ENCODE results near the gene FKRP. TPM values are rescaled to one million over a fixed set of nuclear protein-coding genes. Genes with fewer than 3 reads are reported as not detected.

The FKRP gene
- total RNA-seq, 1 donor = 12.4 TPM

DNA sequence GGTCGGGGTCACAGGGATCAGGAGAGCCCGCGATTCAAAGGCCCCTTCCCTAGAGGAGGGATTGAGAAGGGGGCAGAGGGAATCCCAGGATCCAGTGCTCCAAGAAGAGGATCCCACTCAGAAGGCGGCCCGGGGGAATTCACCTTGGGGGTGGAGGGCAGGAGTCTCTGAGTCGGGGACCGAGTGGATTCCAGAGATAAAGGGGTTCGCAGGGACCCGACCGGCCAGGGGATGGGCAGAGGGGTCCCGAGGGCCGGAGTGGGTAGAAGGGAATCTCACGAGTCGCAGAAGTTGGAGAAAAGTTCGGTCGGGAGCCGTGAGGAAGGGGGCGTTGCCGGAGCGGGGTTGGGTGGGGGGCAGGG is 29.2 kb upstream of the FKRP start:
- H3K9me3 ChIP-seq (ENCODE audit: low read depth, low read length) = no peaks in the 10 kb centered on the region
- H3K27me3 ChIP-seq (ENCODE audit: insufficient read depth, low read length) = no peaks in the 10 kb centered on the region
- peaks cover 71% of the 10 kb centered on the region for H3K4me1 ChIP-seq (ENCODE audit: insufficient read depth, low read length)
- peak overlapping the region; percentile 88 for H3K4me3 ChIP-seq (ENCODE audit: low read length)

DNA sequence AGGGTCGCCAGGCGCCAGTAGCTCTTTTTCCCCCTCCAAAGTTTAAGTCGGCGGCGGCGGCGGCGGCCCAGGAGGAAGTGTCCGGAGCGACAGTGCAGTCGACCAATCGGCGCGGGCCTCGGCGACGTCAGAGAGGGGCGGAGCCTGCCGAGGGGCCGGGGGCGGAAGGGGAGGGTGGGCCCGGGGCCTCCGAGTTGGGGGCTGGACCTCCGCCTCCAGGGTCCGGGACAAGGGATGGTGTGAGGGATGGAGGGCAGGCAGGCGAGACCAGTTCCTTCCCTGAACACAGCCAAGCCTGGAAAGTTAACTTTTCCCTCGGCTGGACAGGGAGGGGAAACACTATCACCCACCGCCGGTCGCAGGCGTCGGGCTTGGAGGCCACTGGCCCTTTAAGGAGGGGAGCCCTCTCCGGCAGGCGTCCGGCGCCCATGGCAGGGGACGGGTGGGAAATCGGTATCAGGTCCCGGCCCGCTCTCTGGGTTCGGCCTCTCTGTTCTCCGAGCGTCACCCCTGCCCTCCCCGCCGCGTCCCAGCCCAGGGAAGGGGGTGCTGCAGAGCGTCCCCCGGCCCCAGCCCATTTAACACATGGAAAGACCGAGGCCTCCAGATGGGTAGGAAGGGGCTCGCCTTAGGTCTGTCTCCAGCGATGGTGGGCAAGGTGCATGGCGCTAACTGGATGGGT is 28.7 kb upstream of the FKRP start, which contains the start of gene PRKD2:
Gene PRKD2, minus strand, starts transcription at position 81 of the 682 bp plus-strand sequence. CDS start 744 bp downstream, outside the sequence.
- Histone ChIP-seq H3K9me3 (ENCODE audit: low read depth, low read length) (no peaks in the 10 kb centered on the region), H3K4me1 (ENCODE audit: insufficient read depth, low read length) (peaks cover 76% of the 10 kb centered on the region), H3K27me3 (ENCODE audit: insufficient read depth, low read length) (no peaks in the 10 kb centered on the region), H3K4me3 (ENCODE audit: low read length) (peak within 1 kb of the TSS; percentile 88)

DNA sequence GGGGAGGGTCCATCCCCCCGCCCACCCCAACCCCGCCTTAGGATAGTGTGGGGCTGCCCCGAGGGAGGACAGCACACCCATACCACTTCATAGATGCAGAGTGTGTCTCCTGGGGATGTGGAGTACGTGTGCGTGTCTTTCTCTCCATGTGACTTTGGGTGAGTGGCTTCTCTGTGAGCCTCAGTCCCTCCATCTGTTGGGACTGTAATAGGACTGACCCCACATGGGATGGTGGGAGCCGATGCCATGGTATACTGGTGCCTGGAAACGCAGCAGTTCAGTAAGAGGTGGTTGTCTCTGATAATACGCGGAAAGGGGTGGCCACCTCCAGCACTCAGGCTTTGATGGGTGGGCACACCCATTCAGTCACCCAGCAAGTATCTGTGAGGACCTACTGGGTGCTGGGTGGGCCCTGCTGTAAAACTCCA is 28.1 kb upstream of the FKRP start:
- Histone ChIP-seq H3K9me3 (ENCODE audit: low read depth, low read length) (no peaks in the 10 kb centered on the region), H3K4me1 (ENCODE audit: insufficient read depth, low read length) (peaks cover 76% of the 10 kb centered on the region), H3K27me3 (ENCODE audit: insufficient read depth, low read length) (no peaks in the 10 kb centered on the region), H3K4me3 (ENCODE audit: low read length) (peak overlapping the region; percentile 88)

DNA sequence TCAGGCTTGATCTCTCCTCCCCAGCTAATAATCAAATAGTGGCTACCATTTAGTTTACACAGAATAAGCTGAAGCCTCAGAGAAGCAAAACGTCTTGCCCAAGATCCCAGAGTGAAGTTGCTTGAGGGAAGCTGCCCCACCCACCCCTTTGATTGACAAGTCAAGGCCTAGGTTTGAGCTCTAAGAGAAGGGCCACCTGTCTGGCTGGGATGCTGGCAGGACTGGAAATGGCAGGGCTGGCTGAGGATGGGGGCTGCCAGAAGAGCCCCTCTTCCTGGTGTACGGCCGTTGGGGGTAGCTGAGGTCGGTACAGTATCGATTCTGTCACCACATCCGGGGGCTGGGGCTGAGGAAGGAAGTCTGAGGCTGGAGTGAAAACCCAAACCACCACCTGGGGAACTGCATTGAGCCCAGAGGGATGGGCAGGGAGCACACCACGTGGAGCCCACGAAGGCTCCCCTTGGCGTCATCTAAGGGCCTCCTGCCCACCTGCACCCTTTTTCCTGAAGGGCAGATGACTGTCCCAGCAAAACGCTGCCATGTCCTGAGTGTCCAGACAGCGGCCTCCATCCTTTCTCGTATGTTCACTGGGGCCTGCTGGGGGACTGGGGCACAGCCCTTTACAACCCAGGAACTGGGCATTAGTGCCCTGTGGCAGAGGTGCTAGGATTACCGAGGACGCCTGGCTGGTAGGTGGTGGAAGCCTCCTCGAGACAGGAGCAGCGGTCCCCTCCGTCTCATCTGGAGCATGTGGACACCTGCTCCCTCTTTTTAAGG is 27.5 kb upstream of the FKRP start:
- H3K9me3 ChIP-seq (ENCODE audit: low read depth, low read length) = no peaks in the 10 kb centered on the region
- no peaks in the 10 kb centered on the region for H3K27me3 ChIP-seq (ENCODE audit: insufficient read depth, low read length)
- H3K4me3 ChIP-seq (ENCODE audit: low read length) = peak overlapping the region; percentile 88
- H3K4me1 ChIP-seq (ENCODE audit: insufficient read depth, low read length) = peaks cover 76% of the 10 kb centered on the region

DNA sequence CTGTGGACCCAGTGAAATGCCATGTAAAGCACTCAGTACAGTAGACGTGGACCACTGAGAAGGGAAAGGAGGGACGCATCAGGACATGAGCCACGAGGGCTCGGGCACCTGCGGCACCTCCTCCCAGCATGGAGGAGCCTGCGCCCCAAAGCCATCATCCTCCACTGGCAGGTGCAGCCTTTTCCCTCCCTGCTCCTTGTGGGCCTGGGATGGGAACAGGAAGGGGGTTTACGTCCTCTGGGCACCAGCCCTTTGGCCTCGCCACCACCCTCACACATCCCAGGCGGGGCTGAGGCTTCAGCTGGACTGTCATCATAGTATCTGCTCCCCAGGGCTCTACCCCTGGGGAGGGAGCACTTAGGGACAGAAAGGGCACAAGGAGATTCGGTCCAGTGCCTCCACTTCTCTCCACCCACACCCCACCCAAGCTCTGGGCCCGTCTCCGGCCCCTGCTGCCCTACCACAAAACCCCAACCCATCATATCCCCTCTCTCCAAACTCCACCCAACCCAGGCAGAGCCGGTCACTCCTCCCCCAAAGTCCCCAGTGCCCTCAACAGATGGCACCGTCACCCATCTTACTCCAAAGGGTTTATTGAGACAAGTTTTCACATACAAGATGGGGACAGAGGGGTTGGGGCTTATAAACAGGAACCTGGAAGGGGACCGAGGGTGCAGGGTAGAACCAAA is 26.8 kb upstream of the FKRP start:
- no peak overlapping the region for H3K4me3 ChIP-seq (ENCODE audit: low read length)
- peaks cover 79% of the 10 kb centered on the region for H3K4me1 ChIP-seq (ENCODE audit: insufficient read depth, low read length)

DNA sequence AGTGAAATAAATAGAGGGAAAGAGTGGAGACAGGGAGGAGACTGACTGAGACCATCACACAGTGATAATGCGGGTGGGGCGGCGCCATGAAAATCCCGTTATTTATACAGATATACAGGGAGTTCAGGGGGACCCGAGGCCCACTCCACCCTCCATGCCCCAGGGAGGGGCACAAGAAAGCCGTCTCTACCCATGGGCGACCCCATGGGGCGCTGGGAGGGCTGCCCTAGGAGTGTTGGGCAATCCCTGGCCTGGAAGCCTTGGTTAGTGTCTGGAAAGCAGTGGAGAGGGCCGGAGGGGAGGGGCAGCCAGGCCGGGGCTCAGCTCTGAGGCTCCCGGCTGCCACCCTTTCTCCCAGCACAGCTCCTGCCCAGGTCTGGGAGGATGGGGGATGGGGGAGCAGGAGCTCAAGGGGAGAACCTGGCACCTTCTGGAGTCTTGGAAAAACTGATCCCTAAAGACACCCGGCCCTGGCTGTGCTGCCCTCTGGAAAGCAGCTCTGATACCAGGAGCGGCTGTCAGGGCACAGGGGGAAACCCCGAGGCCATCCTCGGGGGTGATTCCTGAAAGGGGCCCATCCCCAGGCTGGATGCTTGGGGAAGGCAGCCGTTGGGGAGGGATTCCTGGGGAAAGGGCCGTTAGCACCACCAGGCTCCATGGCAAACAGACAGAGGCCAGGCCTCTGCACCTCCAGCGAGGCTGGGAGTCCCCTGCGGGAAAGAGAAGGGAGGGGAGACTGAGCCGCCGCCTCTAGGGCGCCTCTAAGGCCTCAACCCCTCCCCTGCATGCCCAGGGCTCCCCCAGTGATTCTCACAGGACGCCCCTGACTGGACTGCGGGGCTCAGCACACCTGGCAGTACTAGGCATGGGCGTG is 26.0 kb upstream of the FKRP start:
- no peaks in the 10 kb centered on the region for H3K9me3 ChIP-seq (ENCODE audit: low read depth, low read length)
- no peaks in the 10 kb centered on the region for H3K27me3 ChIP-seq (ENCODE audit: insufficient read depth, low read length)
- H3K4me3 ChIP-seq (ENCODE audit: low read length) = no peak overlapping the region
- peaks cover 74% of the 10 kb centered on the region for H3K4me1 ChIP-seq (ENCODE audit: insufficient read depth, low read length)

More for the DNA sequence above, 26.8 kb upstream of the FKRP start:
- Histone ChIP-seq H3K27me3 (ENCODE audit: insufficient read depth, low read length) (no peaks in the 10 kb centered on the region), H3K9me3 (ENCODE audit: low read depth, low read length) (no peaks in the 10 kb centered on the region)

DNA sequence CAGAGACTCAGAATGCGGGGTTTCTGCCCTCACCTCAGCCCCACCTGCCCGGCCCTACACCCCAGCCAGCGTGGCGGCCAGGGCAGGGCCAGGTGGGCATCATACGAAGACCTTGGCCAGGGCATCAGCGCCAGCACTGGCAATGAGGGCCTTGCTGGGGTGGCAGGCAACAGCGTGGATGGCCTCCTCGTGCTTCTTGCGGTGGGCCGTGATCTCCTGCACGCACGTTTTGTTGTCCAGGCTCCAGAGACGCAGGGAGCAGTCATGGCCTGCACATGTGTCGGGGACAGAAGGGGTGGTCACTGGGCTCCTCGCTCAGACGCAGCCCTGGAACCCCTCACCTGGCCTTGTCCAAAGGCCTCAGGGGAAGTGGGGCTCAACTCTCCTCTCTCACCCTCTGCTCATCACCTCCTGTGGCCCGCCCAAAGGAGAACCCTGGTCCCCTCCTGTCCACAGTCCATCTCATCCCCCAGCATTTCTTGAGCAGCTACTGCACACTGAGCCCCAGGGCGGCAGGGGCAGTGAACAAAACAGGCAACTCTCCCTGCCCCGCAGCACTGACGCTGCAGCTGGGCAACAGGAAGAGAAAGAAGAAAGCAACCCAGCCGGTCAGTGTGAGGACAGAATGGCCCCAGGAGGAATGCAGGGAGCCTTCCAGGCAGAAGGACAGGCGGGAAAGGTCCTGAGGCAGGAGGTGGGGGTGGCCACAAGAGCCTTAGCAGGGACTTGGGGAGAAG is 25.2 kb upstream of the FKRP start:
- H3K9me3 ChIP-seq (ENCODE audit: low read depth, low read length) = no peaks in the 10 kb centered on the region
- no peak overlapping the region for H3K4me3 ChIP-seq (ENCODE audit: low read length)
- peaks cover 66% of the 10 kb centered on the region for H3K4me1 ChIP-seq (ENCODE audit: insufficient read depth, low read length)
- H3K27me3 ChIP-seq (ENCODE audit: insufficient read depth, low read length) = no peaks in the 10 kb centered on the region

DNA sequence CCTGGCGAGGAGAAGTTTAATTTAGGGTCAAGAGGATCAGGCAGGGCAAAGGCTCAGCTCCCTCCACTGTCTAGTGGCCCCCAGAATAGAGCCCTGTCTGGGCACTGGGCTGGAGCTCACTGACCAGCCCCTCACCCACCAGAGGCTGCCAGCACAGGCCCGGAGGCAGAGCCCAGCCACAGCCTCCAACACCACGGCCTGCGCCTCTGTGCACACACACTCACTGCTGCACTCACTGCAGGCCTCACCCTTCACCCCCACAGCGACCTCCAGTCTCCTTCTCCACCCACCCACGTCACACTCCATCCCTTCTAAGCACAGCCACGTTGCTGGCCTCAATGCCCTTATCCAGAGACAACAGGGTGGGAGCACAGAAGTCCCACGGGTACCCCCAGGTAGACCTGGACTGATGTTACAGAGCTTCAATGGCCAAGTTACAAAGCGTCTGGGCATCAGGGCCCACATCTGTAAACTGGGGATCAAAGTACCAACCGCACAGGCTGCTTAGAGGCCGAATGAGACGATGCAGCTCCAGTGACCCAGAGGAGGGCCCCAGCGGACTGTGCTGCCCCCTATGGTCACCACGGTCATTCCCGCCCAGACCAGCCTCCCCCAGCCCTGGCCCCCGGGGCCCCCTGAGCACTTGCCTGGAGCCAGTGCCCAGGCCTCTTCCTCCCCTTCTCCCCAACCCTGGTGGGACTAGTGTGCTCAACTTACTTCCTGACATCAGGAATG is 24.4 kb upstream of the FKRP start:
- peaks cover 61% of the 10 kb centered on the region for H3K4me1 ChIP-seq (ENCODE audit: insufficient read depth, low read length)

DNA sequence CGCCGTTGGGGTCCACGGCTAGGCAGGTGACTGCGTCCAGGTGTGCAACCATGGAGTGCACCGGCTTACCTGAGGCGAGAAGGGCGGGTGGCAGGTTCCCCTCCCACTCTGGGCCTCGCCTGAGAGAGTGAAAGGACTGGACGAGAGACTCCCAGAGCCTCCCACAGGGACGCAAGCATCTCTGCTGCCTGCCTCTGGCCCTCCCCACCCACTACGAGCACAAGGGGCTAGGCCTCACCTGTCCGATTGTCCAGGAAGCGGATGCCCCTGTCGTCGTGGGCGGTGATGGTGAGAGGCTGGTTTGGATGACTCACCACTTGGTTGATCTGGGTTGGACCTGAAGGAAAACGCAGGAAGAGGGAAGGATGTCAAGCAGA is 23.9 kb upstream of the FKRP start:
- Histone ChIP-seq H3K27me3 (ENCODE audit: insufficient read depth, low read length) (no peaks in the 10 kb centered on the region), H3K4me3 (ENCODE audit: low read length) (no peak overlapping the region), H3K4me1 (ENCODE audit: insufficient read depth, low read length) (peaks cover 61% of the 10 kb centered on the region), H3K9me3 (ENCODE audit: low read depth, low read length) (no peaks in the 10 kb centered on the region)

More for the DNA sequence above, 24.4 kb upstream of the FKRP start:
- Histone ChIP-seq H3K4me3 (ENCODE audit: low read length) (no peak overlapping the region), H3K27me3 (ENCODE audit: insufficient read depth, low read length) (no peaks in the 10 kb centered on the region), H3K9me3 (ENCODE audit: low read depth, low read length) (no peaks in the 10 kb centered on the region)

DNA sequence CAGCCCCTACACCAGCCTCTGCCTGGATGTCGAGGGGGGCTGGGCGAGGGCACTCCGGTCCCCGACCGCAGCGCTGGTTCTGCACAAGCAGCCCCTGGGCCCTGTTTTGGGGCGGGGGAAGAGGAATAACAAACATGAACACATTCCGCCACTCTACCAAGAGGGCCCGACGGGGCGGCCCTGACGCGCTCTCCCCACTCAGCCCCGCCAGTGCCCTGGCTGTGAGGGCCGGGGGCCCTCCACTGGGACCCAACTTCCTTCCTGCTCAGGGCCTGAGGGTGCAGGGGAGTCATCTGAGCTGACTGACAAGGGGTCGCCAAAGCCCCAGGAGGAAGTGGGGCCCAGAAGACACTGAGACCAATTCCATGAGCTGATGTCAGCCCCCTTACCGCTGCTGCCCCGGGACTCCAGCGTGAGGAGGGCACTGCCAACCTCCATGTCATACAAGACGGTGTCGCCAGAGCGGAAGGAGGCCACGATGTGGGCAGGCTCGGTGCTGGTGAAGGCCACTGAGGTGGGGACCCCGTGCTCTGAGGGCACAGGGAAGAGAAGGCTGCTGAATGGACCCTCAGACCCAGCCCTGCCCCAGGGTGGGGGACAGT is 23.3 kb upstream of the FKRP start:
- H3K27me3 ChIP-seq (ENCODE audit: insufficient read depth, low read length) = no peaks in the 10 kb centered on the region
- peaks cover 59% of the 10 kb centered on the region for H3K4me1 ChIP-seq (ENCODE audit: insufficient read depth, low read length)
- H3K4me3 ChIP-seq (ENCODE audit: low read length) = no peak overlapping the region
- no peaks in the 10 kb centered on the region for H3K9me3 ChIP-seq (ENCODE audit: low read depth, low read length)

DNA sequence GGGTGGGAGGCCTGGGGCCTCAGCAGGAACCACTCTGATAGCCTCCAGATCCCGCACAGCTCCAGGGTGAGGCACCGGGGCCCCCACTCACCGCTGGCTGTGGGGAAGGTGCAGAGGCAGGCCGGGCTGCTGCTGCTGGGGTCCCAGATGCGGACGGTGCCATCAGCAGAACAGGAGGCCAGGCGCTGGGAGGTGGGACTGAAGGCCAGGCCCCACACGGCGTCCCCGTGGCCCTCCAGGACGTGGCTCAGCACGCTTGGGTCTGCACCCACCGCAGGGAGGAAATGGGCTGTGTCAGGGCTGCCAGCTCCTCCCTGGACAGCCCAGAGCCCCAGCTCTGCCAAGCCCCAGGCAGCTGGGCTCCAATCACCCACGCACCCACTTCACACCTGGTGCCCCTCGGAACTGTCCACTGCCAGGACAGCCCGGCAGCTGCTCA is 22.8 kb upstream of the FKRP start:
- no peak overlapping the region for H3K4me3 ChIP-seq (ENCODE audit: low read length)

DNA sequence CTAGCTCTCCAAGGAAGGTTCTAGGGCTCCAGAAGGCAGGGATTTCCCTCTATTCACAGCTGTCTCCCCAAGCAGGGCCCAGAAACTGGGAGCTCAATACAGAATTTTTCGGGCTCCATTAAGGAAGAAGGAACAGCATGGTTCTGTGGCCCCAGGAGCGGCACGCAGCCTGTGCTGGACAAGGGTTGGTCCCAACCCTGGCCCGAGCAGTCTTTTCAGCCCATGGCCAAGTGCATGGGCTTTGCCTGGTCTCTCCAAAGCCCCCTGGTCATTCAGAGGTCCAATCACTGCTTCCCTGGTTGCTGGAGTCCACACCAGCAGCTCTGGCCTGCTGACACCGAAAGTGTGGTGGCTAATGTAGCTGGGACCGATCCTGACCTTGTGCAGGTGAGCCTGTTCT is 22.4 kb upstream of the FKRP start:
- Histone ChIP-seq H3K9me3 (ENCODE audit: low read depth, low read length) (no peaks in the 10 kb centered on the region), H3K27me3 (ENCODE audit: insufficient read depth, low read length) (no peaks in the 10 kb centered on the region), H3K4me3 (ENCODE audit: low read length) (no peak overlapping the region), H3K4me1 (ENCODE audit: insufficient read depth, low read length) (peaks cover 53% of the 10 kb centered on the region)

More for the DNA sequence above, 22.8 kb upstream of the FKRP start:
- no peaks in the 10 kb centered on the region for H3K27me3 ChIP-seq (ENCODE audit: insufficient read depth, low read length)
- no peaks in the 10 kb centered on the region for H3K9me3 ChIP-seq (ENCODE audit: low read depth, low read length)
- H3K4me1 ChIP-seq (ENCODE audit: insufficient read depth, low read length) = peaks cover 54% of the 10 kb centered on the region

DNA sequence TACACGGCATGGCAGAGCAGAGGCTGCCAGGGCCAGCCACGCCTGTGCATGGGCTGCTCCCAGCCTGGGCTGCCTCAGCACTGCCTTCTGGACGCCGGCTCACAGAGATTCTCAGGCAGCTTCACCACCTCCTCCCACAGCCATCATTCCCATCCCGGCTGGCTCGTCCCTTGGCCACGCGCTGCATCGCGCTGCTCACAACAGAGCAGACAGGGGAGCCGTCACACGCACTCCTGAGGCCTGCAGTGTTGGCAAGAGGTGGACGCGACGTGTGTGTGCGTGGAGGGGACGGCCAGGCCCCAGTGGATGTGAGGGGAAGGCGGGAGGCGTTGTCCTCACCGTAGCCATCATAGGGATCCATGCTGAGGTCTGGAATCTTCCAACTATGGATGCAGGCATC is 21.4 kb upstream of the FKRP start:
- no peak overlapping the region for H3K4me3 ChIP-seq (ENCODE audit: low read length)
- H3K9me3 ChIP-seq (ENCODE audit: low read depth, low read length) = no peaks in the 10 kb centered on the region
- peaks cover 53% of the 10 kb centered on the region for H3K4me1 ChIP-seq (ENCODE audit: insufficient read depth, low read length)
- H3K27me3 ChIP-seq (ENCODE audit: insufficient read depth, low read length) = no peaks in the 10 kb centered on the region

Data from mononuclear cell (primary cell).